HG03060 (cell line): ENCODE measurements around the gene ACER1.
"Not testable (repeated sequence)": the region's sequence is repeated elsewhere in the genome, so short reads cannot be mapped to it uniquely, and the experiment has no call there.

Experiments
- ATAC-seq: cut with Tn5 transposase; IDR thresholded peaks from one replicate; pipeline ENCODE4 v1.9.1; 2021; ENCODE audit warnings: low read depth, moderate number of reproducible peaks; ENCODE audit not compliant: unreplicated experiment

The ACER1 gene

GRCh38 chr19:6297202-6297601 lies 36.2 kb downstream of the ACER1 start:
- ATAC-seq = no peak

- ATAC-seq = no peak
These were observed 41.4 kb downstream of the ACER1 start for GRCh38 chr19:6292006-6292405.

DNA sequence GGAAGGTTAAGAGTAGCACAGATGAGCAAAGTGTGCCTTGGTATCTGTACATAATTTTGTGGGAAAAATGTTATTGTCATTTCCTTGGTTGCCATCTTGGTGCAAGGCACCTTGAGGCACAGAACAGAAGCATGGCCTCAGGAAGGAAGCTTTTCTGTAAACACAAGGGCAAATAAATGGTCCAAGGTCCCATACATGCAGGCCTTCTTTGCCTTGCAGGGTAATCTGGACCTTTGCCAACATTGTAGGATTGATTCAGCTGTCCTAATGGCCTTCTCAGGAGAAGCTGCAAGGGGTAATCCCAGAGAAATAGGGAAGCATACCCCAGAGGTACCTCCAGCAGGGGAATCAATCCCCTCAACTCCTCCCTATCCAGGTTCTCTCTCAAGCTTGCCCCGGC lies 44.7 kb downstream of the ACER1 start:
- no peak for ATAC-seq

- ATAC-seq = no peak
These were observed 46.0 kb downstream of the ACER1 start for GRCh38 chr19:6287269-6287885.

DNA sequence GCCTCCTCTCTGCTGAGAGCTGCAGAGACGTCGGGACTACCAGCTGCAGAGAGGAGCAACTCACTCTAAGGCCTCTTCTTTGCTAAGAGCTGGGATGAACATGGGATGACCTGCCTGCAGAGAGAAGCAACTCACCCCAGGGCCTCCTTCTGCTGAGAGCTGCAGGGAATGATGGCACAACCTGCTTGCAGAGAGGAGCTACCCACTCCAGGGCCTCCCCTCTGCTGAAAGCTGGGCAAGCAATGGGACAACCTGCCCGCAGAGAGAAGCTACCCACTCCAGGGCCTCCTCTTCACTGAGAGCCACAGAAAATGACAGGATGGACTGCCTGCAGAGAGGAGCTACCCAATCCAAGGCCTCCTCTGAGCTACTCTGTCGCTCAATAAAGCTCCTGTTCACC lies 46.7 kb downstream of the ACER1 start:
- ATAC-seq = no peak

DNA sequence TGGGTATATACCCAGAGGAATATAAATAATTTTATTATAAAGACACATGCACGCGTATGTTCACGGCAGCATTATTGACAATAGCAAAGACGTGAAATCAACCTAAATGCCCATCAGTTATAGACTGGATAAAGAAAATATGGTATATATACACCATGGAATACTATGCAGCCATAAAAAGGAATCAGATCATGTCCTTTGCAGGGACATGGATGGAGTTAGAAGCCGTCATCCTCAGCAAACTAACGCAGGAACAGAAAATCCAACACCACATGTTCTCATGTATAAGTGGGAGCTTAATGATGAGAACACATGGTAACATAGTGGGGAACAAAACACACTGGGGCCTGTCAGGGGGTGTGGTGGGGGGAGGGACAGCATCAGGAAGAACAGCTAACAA lies 51.0 kb downstream of the ACER1 start:
- ATAC-seq = not testable (repeated sequence)

DNA sequence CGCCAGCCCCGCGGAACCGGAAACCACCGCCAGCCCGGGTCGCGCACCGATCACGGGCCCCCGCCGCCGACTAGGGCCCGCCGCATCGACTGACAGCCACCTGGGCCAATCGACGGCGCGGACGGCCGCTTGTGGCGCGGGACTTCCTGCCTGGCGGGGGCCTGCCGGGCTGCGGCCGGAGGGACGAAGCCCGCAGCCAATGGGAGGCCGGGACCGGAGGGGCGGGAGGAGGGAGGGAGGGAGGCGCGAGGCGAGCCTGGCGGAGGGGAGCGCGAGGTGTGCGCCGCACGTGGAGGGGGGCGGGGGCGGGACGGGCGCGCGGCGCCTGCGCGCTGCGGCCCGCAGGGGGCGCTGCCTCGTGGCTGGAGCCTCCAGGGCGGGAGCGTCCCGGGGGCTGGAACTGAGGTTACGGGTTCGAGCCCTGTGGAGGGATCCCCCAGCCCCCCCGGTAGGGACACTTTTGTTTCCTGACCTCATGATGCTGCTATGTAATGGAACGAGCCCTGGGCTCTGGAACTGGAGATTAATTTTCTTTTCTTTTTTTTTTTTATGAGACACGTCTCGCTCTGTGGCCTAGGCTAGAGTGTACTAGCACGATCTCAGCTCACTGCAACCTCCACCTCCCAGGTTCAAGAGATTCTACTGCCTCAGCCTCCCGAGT lies 53.4 kb downstream of the ACER1 start, which contains the start of gene MLLT1:
Gene MLLT1, minus strand, starts transcription at position 45 of the 661 bp plus-strand sequence. CDS start 191 bp downstream, outside the sequence.
- no peak for ATAC-seq

GRCh38 chr19:6279620-6279930 lies 53.8 kb downstream of the ACER1 start:
- ATAC-seq = no peak

DNA sequence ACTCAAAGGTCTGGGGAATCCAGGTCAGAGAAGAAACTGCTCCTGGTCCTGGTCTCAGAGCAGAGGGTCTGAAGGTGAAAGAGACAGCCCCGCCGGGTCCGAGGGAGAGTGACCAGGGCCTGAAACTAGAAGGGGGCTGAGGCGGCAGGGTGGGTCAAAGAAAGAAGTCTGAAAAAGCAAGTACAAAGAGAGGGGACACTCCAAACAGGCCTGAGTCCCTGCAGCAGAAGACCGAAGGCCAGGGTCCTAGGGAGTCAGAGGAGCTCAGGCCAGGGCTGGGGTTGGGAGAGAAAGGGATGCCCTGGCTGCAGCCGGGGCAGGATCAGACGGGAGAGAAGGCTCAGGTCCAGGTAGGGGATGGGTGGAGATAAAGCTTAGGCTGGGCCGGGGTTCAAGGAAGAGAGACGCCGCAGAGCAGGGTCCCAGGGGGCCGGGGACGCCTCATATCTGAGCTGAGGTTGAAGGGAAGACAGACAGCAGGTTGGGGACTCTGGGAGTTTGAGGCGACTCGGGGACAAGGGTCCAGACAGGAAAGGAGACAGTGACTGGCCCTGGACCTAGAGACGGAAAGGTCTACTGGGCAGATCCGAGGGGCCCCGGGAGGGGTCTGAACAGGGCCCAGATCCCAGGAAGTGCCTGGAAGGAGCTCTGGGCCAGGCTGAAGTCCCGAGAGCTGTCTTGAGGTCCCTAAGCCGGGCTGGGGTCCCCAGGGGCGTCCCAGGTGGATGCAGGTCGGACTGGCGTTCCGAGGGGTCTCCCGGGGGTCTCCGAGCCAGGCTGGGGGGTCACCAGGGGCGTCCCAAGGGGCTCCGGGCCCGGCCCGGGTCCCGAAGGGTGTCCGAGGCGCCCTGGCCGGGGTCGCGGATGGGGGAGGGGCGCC lies 54.4 kb downstream of the ACER1 start:
- ATAC-seq = no peak

DNA sequence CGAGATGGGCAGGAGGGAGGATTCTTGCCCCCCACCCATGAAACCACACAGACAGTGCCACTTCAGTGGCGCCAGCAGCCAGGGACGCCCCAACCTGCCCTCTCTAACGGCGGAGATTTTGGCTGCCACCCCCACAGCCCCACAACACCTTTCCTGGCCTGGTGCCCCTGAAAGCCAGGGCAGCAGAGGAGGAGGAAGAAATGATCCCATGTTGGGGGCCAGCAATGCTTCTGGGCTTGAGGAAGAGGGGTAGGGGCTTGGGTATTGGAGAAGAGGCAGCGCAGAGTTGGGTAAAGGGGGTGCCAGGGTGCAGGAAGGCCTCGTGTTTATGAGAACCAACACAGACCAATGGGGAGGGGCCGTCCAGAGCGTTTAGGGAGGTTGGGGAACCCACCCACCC lies 55.4 kb downstream of the ACER1 start:
- ATAC-seq = no peak

- ATAC-seq = no peak
These were observed 57.0 kb downstream of the ACER1 start for GRCh38 chr19:6276447-6276846.

GRCh38 chr19:6275170-6275744 lies 58.2 kb downstream of the ACER1 start:
- no peak for ATAC-seq

DNA sequence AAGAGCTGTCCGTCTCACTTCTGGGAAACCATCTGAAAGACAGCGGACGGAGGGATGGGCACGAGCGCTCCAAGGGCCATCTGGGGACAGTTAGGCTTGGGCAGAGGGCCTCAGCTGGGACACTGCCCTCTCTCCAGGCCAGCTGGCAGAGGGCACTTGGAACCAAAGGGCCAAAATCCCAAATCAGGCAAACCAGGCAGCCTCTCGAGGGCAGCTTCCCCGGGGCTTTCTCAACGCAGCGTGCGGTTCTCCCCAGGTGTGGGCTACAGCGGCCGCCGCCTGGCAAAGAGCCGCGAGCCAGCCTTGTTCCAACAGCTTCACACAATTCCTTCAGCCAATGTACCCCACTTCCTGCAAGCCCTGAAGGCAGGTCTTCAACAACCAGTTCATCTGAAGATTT lies 58.7 kb downstream of the ACER1 start:
- ATAC-seq = no peak

DNA sequence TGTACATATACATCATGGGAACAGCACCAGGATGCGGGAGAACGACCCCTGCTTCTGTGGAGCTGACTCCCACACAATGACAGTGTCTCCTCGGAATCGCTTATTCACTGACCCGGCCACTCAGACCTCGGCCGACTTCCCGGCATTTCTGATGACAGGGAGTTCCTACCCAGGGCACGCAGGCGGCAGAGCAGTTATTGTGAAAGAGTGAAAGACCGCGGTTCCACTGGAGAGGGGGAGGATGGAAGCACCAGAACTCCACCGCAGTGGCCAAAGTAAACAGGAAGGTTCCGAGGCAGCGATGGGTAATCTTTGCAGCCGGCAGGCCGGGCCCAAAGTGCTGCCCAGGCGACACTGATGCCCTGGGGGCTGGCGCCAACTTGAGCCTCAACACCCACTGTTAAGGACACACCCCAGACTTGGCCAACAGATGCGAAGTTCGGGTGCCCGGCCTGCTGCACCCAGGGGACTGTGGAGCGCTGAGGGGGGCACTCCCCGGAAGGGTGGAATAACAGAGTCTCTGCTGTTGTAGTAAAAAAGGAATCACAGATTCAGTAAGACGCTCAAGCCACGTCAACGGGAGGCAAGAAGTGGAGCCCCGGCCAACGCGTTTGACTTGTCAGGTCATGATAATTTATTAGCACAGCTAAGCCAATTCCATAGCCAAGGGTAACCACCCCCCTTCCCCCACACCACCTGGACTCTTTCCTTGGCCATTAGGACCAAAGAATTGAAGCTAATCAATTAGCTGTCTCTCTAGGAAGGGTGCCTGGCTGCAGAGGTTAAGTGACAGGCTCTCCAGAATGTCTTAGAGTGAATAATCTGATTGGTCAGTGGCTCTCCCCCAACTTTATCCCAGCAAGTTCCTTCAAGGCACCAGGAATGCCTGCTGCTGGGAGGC lies 59.5 kb downstream of the ACER1 start:
- ATAC-seq = no peak

DNA sequence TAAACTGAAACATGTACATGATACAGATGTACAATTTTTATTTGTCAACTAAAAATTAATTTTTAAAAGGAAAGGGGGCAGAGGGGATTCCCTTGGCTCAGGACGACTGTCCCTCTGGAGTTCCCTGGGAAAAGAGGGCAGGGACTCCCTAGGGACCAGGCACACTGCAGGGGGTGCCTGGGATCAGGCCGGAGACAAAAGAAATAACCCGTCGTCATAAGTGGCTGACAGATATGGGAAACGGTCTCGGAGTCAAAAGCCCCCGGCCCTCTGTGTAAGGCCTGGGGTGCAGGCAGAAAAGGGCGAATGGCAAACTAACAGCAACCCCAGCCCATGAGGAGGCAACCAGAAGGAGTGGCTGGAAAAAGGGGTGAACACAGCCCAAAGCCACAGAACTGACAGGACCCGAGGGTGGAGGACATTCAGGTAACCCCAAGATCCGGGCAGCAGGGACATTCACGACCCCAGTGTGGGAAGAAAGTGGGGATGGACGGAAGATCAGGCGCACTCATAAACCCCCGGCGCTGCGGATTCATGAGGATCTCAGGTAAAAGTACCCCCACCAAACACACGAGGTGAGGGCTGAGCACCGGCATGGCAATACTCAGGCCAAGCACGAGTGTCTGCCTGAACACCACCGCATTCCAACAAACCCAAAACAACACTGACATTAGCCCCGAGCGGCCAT lies 60.4 kb downstream of the ACER1 start:
- no peak for ATAC-seq

DNA sequence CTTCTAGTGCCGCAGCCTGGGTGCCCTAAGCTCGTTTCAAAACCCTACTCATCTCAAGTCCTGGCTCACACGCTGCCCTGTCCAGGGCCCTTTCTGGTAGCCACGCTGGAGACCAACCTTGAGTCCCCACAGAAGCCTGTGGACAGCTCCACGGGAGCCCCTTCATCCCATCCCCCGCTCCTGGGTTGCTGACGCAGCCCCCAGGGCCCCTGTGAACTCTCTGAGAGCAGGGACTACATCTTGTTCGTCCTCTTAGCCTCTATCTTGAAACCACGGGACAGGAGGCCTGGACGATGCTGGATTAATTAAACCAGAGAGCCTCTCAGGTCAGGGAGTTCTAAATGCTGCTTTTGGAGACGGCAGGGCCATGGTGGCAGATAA lies 61.0 kb downstream of the ACER1 start:
- no peak for ATAC-seq

DNA sequence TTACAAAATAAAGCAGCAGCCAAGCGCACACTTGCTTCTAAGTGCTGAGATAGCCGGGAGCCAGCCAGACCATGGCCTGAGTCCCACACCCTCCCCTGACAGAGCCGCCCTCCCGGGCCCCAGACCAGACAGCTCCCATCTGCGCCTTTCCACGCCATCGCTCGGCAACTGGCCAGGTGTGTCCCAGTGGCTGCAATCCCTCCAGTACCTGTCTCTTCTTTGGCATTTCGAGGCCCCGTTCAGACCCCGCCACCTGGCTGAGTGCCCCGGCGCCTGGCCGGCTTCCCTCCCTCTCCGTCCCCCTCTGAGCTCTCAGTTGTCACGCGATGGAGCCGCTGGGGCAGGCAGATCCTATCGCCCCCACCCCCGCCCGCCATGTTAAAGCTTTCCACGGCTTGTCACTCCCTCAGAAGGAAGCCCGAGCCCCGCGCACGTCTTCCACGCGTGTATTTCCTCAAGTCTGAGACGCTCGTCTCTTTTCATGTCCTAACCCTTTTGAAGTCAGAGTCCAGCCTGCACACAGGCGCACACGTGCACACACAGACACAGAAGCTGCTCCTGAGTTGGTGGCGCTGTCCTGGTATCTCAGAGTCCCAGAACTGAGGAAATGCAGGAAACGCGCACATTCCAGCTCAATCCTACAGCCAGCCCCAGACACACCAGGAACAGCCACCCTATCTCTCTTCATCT lies 61.5 kb downstream of the ACER1 start:
- no peak for ATAC-seq

- no peak for ATAC-seq
These were observed 62.2 kb downstream of the ACER1 start for GRCh38 chr19:6271251-6271650.

GRCh38 chr19:6270822-6271221 lies 62.6 kb downstream of the ACER1 start:
- no peak for ATAC-seq
